Skin epidermis (tissue), 12 donors: ENCODE results near the gene PLAAT4.
"Not testable (repeated sequence)": the region's sequence is repeated elsewhere in the genome, so short reads cannot be mapped to it uniquely, and the experiment has no call there.

Experiments used
- H3K27ac ChIP-seq, 21 experiments: fragments of 200-600 bp; sonication (generic) in 11 of 21; one replicate each; pipeline ENCODE4 v1.5.0; 2020; ENCODE audit warnings: mild to moderate bottlenecking in 3 of 21, inconsistent platforms in 2 of 21, moderate library complexity in 2 of 21
- H3K4me3 ChIP-seq, 7 experiments: fragments of 200-600 bp; sonication (generic) in 2 of 7; one replicate each; pipeline ENCODE4 v1.5.0; 2020; ENCODE audit warnings: inconsistent platforms in 2 of 7, mild to moderate bottlenecking in 2 of 7, moderate library complexity in 1 of 7

PLAAT4 gene

DNA sequence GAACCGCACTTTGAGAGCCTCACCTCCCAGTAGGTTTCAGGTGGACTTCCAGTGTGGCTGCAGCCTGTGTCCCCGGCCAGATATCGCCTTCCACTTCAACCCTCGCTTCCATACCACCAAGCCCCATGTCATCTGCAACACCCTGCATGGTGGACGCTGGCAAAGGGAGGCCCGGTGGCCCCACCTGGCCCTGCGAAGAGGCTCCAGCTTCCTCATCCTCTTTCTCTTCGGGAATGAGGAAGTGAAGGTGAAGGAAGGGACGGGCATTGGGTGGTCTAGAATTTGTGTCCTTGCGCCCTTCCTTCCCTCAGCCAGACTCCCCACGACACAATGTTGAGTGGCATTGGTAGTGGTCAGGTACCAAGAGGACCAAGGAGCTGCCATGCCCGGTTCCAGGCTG is 27.9 kb upstream of the PLAAT4 start:
- Histone ChIP-seq H3K4me3 (no peak overlapping the region), H3K27ac (no peak overlapping the region)

DNA sequence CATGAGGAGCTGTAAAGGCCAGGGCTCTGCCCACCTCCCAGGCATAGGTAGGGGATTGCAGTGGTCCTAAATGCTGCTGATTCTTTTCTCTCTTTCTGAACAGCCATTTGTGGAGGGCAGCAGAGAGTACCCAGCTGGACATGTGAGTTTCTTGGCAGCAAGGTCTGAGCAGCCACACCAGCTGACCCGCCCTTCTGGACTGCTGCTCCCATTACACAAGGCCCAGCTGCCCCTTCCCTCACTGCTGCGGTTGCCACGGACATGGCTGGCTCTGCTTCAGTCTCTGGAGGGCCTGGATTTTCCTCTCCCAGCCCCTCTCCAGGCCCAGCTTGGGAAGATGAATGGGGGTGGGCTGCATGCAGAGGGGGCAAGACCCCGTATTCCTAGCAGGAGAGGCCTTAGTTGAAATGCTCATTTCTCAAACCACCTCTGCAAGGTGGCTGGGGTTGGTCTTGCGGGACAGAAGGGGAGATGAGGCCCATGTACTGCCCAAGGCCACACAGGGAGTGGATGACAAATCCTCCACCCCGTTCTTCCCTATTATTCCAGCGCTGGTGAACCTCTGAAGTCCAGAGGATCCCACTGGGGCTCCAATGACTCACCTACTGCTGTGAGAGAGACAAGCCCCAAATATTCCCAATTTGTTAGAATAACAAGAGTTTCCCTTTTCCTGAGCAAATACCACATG is 26.1 kb upstream of the PLAAT4 start:
- H3K4me3 ChIP-seq = no peak overlapping the region
- no peak overlapping the region for H3K27ac ChIP-seq

DNA sequence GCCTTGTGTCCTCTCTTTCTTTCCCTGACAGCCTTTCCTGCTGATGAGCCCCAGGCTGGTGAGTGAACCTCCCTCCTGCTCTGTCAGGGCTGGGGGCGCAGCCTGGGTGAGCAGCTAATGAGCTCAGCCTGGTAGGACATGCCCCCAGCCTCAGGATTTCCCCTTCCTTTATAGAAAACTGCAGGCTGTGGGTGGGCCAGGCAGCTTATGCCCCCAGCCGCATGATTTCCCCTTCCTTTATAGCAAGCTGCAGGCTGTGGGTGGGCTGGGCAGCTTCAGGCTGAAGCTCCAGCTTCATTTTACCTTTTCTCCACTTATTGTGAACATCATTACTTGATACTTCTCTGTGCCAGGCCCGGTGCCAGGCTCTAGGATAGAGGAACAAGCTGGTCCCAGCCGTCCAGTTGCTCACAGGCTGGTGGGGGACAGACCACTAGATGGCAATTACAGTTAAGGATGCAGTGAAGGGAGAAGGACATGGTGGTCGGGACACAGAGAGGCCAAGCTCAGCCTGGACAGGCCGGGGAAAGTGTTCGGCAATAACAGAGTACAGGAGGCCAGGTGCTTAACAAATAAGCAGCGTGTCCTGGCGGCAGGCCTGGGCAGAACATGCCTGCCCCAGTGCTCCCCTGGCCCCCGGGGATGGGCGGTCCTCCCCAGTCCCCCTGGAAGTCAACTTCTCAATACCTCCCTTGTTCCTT is 25.4 kb upstream of the PLAAT4 start:
- peak overlapping the region in 2 of 21 experiments; percentile 1 to 7 for H3K27ac ChIP-seq
- H3K4me3 ChIP-seq = no peak overlapping the region

DNA sequence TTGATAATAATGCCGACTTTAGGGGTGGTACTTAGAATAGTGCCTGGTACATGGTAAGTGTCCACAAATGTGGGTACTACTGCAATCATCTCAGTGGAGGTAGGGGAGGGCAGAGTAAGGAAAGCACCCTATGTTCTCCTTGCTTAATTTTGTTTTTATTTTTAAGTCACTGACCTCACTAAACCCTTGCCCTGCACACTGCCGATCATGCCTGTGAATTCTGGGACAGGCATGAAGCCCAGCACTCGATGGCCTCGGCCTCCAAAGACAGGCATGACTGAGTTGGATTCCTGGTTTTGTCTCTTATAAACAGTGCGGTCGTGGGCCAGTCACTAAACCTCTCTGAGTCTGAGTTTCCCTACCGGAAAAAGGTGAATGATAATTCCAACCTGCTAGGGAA is 23.8 kb upstream of the PLAAT4 start:
- no peak overlapping the region for H3K27ac ChIP-seq
- no peak overlapping the region for H3K4me3 ChIP-seq

DNA sequence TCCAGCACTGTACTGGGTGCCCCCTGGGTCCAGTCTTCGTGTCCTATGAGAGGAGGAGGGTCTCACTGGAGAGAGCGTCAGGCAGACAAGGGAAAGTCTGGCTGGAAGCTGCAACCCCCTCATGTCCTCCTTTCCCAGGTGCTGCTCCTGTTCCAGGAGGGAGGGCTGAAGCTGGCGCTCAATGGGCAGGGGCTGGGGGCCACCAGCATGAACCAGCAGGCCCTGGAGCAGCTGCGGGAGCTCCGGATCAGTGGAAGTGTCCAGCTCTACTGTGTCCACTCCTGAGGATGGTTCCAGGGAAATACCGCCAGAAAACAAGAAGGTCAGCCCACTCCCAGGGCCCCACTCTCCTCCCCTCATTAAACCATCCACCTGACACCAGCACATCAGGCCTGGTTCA is 20.5 kb upstream of the PLAAT4 start:
- no peak overlapping the region for H3K27ac ChIP-seq
- no peak overlapping the region for H3K4me3 ChIP-seq

DNA sequence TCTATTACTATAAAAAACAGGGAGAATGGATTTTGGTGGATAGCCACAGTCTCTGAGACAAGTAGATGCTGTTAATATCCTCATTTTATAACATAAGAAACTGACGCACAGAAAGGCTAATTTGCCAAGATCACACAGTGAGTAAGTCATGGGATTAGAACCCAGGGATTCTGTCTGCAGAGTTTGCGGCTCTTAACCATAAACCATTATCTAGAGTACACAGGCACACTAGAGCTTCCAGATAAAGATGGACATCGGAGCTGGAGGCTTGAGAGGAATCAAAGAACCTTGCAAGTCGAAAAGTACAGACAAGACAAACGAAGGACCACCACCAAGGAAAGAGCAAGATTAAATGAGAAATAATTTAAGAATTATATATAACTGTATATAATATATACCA is 19.5 kb upstream of the PLAAT4 start:
- H3K4me3 ChIP-seq = no peak overlapping the region

DNA sequence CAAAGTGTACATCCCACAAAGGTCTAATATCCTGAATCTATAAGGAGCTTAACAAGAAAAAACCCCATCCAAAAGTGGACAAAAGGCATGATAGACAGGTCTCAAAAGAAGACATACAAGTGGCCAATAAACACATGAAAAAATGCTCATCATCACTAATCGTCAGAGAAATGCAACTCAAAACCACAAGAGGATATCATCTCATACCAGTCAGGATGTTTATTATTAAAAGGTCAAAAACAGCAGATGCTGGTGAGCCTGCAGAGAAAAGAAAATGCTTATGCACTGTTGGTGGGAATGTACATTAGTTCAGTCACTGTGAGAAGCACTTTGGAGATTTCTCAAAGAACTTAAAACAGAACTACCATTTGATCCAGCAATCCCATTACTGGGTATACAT is 18.1 kb upstream of the PLAAT4 start:
- Histone ChIP-seq H3K27ac (no peak overlapping the region), H3K4me3 (no peak overlapping the region)

More for the DNA sequence above, 19.5 kb upstream of the PLAAT4 start:
- no peak overlapping the region for H3K27ac ChIP-seq

DNA sequence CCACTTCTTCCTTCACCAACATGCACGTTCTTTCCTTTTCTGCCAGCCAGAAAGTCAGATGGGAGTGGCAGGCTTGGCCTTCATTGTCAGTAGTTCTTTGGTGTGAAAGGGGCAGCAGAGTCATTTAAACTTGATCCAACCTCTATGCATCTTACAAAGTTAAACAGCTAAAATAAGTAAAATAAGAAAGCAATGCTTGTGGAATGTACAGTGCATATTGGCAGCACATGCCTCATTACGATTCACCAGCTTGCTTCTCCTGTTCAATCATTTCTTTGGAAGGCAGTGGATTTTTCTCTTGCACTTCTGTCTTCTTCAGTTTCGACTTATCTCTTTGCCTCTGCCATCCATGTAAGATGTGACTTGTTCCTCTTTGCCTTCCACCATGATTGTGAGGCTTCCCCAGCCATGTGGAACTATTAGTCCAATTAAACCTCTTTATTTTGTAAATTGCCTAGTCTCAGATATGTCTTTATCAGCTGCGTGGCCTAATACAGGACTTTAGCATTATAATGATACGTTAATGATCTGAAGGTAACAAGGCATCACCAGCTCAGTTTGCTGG is 15.9 kb upstream of the PLAAT4 start:
- H3K27ac ChIP-seq = no peak overlapping the region
- H3K4me3 ChIP-seq = no peak overlapping the region

DNA sequence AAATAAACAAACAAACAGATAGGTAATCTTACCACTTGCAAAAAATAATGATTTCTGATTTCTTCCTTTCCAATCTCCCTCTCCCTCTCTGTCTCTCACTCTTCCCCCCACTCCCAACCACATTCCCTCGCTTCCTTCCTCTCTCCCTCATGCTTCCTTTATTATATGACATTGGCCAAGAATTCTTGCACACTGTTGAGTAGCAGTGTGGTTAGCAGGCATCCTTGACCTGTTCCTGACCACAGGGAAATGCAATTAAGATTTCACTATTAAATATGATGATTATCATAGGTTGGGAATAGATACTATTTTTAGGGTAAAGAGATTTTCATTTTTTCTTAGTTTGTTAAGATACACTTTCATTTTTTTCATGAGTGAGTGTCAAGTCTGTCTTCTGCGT is 14.7 kb upstream of the PLAAT4 start:
- Histone ChIP-seq H3K27ac (no peak overlapping the region), H3K4me3 (no peak overlapping the region)

DNA sequence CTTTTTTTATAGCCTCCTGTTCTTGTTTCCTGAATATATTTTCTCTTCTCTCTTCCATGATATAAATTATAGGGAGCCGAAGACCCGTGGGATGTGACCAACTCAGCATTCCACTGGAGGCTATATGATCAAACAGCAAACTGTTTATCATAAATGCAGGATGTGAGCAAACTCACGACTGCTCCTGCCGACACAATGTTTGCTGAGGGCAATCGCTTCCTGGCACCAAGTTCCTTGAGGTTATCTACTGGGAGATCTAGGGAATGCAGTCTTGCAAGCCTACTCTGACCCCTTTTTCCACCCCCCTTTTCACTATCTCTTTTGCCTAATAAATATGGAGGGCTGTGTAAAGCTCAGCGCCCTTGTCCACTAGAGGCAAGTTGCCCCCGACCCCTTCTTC is 13.5 kb upstream of the PLAAT4 start:
- no peak overlapping the region for H3K27ac ChIP-seq
- no peak overlapping the region for H3K4me3 ChIP-seq

DNA sequence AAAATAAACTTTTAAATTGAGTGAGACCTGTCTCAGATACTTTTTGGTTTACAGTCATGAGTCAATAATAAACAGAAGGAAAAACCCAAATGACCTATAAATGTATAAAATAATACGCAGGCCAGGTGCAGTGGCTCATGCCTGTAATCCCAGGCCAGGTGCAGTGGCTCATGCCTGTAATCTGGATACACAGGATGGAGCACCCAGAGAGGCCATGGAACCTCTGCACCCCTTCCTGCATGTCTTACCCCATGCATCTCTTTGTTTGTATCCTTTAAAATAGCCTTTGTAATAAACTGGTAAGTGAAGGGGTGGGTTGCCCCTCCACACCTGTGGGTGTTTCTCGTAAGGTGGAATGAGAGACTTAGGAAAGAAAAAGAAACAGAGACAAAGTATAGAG is 8.9 kb upstream of the PLAAT4 start:
- Histone ChIP-seq H3K27ac (no peak overlapping the region), H3K4me3 (no peak overlapping the region)

DNA sequence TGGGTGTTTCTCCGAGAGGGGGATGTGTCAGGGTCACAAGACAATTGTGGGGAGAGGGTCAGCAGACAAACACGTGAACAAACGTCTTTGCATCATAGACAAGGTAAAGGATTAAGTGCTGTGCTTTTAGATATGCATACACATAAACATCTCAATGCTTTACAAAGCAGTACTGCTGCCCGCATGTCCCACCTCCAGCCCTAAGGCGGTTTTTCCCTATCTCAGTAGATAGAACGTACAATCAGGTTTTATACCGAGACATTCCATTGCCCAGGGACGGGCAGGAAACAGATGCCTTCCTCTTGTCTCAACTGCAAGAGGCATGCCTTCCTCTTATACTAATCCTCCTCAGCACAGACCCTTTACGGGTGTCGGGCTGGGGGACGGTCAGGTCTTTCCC is 8.5 kb upstream of the PLAAT4 start:
- H3K4me3 ChIP-seq, H3K27ac ChIP-seq: not testable (repeated sequence)

DNA sequence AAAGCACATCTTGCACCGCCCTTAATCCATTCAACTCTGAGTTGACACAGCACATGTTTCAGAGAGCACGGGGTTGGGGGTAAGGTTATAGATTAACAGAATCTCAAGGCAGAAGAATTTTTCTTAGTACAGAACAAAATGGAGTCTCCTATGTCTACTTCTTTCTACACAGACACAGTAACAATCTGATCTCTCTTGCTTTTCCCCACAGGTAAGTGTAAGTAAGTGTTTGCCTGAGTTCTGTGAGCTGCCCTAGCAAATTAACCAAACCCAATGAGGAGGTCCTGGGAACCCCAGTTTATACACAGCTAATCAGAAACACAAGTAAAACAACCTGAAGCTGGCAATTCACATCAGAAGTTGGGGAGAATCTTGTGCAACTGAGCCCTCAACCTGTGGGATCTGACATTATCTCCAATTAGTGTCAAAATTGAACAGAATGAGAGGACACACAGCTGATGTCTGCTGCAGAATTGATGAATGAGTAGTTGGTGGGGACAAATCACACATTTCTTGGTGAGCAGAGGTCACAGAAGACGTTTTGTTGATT is 7.8 kb upstream of the PLAAT4 start:
- not testable (repeated sequence) for H3K27ac ChIP-seq, H3K4me3 ChIP-seq

DNA sequence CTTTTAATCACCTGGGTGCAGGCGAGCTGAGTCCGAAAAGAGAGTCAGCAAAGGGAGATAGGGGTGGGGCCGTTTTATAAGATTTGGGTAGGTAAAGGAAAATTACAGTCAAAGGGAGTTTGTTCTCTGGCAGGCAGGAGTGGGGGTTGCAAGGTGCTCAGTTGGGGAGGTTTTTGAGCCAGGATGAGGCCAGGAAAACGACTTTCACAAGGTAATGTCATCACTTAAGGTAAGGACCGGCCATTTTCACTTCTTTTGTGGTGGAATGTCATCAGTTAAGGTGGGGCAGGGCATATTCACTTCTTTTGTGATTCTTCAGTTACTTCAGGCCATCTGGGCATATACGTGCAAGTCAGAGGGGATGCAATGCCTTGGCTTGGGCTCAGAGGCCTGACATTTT is 7.2 kb upstream of the PLAAT4 start:
- H3K4me3 ChIP-seq, H3K27ac ChIP-seq: not testable (repeated sequence)

DNA sequence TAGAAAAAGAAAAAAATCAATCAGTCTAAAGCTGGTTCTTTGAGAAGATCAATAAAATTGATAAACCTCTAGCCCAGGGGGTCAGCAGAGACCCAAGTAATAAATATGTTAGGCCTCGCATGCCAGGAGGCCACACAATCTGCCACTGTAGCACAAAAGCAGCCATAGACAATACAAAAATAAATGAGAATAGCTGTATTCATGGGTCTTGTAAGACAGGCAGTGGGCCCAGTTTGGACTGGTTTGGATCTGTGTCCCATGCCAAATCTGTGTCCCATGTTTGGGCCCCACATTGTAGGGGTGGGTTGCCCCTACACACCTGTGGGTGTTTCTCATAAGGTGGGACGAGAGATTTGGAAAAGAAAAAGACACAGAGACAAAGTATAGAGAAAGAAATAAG is 6.6 kb upstream of the PLAAT4 start:
- Histone ChIP-seq H3K4me3 (no peak overlapping the region), H3K27ac (no peak overlapping the region)

DNA sequence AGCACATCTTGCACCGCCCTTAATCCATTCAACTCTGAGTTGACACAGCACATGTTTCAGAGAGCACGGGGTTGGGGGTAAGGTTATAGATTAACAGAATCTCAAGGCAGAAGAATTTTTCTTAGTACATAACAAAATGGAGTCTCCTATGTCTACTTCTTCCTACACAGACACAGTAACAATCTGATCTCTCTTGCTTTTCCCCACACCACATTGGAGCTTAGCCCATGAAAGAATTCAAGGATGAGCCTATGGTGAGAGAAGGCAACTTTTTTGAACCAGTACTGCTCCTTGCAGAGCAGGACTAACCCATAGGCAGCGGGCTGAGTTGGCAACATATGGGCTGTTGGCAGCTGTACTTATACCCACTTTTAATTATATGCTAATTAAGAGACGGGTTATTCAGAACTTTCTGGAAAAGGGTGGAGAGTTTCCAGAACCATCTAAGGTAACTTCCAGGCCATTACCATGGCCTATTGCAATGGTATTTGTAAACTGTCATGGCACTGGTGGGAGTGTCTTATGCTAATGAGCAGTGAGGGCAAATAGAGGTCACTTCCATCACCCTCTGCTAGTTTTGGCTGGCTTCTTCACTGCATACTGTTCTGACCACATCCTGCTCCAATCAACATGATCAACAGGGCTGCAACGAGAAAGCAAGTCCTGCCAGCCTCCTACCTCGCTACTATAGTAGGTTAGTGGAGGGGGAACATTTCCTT is 5.4 kb upstream of the PLAAT4 start:
- not testable (repeated sequence) for H3K27ac ChIP-seq, H3K4me3 ChIP-seq

DNA sequence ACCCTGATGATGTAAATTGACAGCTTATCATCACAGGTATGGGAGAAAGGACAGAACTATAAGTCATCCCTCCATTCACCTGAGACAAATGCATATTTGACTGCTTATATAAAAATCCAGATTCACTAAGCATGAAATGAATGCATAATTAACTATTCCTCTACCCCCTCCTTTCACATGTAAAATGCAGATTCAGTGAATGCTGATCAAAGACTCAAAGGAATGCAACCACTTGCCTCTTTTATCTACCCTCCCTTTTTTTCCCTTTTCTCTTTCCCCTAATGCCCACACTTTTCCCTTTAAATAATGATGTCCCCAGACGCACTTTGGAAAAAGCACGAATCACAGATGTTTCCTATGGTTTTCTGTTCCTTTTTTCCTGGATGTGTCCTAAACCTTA is 4.5 kb upstream of the PLAAT4 start:
- H3K4me3 ChIP-seq = no peak overlapping the region
- H3K27ac ChIP-seq = no peak overlapping the region

DNA sequence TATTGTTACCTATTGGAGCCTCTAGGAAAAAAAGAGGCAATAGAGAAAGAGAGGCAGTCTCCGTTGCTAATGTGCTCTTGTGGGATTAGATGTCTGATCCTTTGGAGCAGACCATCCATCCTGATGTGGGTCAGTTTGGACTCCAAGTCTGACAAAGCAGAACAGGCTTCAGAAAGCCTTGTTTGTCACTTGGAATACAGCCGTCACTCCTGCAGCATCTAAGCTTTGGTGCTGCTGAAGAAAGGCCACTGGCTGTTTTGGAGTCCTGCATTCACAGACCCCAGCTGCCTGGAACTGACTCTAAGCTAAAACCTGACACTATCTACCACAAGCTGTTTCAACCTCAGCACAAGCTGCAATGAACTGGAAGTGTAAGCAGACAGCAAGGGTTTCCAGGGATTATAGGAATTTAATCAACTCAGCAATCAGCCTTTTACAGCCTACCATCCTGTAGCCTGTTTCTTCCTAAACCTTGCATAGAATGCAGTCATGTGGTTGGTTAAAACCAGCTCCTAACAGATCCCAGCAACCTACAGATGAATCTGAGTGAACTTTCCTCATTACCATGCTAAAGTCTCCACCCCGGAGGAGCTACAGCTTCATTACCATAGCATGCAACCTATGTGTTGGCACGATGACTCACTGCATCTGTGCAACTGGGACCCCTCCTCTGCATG is 3.7 kb upstream of the PLAAT4 start:
- Histone ChIP-seq H3K27ac (no peak overlapping the region), H3K4me3 (no peak overlapping the region)

DNA sequence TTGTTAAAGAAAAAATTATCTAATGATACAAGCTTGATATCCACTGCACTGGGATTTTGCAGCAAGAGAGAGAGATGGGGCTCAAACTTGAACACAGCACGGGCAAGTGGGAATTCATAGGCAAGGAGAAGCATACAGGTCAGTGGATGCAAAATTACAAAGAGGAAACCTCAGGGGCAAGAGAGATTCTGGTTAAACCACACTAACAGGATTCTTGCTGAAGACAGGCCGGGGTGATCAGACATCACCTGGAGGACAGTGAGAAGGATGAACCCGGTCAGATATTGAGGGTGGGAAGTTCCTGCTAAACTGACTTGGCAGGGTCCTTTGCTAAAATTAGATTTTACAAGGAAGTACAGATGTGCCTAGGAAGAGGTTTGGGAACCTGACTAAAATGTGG is 2.5 kb upstream of the PLAAT4 start:
- no peak overlapping the region for H3K4me3 ChIP-seq
- H3K27ac ChIP-seq = peak overlapping the region in 2 of 21 experiments; percentile 15 to 88

DNA sequence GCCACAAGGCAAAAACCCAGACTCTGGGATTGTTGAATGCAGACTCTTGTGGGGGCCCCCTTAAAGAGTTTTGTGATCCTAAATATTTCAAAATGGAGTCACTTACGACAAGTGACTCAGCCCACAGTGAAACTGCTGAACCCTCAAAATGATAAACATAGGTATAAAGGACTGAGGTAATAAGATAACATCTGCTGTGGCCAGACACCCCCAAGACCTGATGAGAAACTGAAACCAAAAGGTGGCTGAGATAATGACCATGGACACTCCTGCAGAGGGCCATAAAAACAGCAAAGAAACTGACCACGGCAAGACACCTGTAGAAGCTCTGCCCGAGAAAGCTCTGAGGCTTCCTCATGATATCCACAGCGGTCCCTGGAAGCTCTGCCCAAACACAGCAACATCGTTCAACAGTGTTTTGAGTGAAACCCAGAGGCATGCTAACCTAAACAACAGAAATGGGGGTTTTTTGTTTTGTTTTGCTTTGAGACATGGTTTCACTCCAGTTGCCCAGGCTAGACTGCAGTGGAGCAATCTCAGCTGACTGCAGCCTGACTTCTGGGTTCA is 1.6 kb upstream of the PLAAT4 start:
- peak overlapping the region in 8 of 21 experiments; percentile 0 to 90 (median 76) for H3K27ac ChIP-seq
- no peak overlapping the region for H3K4me3 ChIP-seq
